SH-SY5Y (cell line): ENCODE measurements around the gene MAPK6.

Experiments
- GATA2 ChIP-seq: IDR thresholded peaks from 2 replicates; pipeline ENCODE4 v1.6.1; 2011; ENCODE audit warnings: mild to moderate bottlenecking, low read depth, low read length
- GATA3 ChIP-seq: IDR thresholded peaks from 2 replicates; pipeline ENCODE4 v1.6.1; 2011; ENCODE audit warnings: low read depth, mild to moderate bottlenecking, low read length, moderate library complexity

Gene MAPK6

GRCh38 chr15:52082197-52083036, 63.4 kb downstream of the MAPK6 start:
- no peak for TF ChIP-seq GATA2
- TF ChIP-seq GATA3, result no peak

GRCh38 chr15:52083603-52084002, 64.6 kb downstream of the MAPK6 start:
- no peak for TF ChIP-seq GATA3
- TF ChIP-seq GATA2, result no peak

- TF ChIP-seq GATA2, result no peak
- TF ChIP-seq GATA3, result no peak
Observed at GRCh38 chr15:52085299-52085698, 66.3 kb downstream of the MAPK6 start.

GRCh38 chr15:52086011-52086786, 67.2 kb downstream of the MAPK6 start:
- no peak for TF ChIP-seq GATA2
- no peak for TF ChIP-seq GATA3

- TF ChIP-seq GATA3 (no peak), GATA2 (no peak)
Observed at GRCh38 chr15:52090193-52090592, 71.2 kb downstream of the MAPK6 start.

- TF ChIP-seq GATA3 (no peak), GATA2 (no peak)
Observed at GRCh38 chr15:52093167-52093538, 74.1 kb downstream of the MAPK6 start.

- TF ChIP-seq GATA3, result no peak
- TF ChIP-seq GATA2, result no peak
Observed at GRCh38 chr15:52093539-52094510, 74.8 kb downstream of the MAPK6 start.

- TF ChIP-seq GATA3 (no peak), GATA2 (no peak)
Observed at GRCh38 chr15:52094811-52095584, 76.0 kb downstream of the MAPK6 start.

GRCh38 chr15:52095597-52096262, 76.7 kb downstream of the MAPK6 start:
- TF ChIP-seq GATA3 (no peak), GATA2 (no peak)

GRCh38 chr15:52097180-52097579, 78.2 kb downstream of the MAPK6 start:
- no peak for TF ChIP-seq GATA2
- TF ChIP-seq GATA3, result no peak

GRCh38 chr15:52098323-52098722, 79.3 kb downstream of the MAPK6 start:
- TF ChIP-seq GATA2, result no peak

- TF ChIP-seq GATA2, result no peak
- no peak for TF ChIP-seq GATA3
Observed at GRCh38 chr15:52099651-52100272, 80.7 kb downstream of the MAPK6 start.

GRCh38 chr15:52100807-52101442, 81.9 kb downstream of the MAPK6 start:
- TF ChIP-seq GATA3, result no peak
- no peak for TF ChIP-seq GATA2
